GM12873 (cell line): ENCODE measurements around the gene FGF22.

Experiments
- CTCF ChIP-seq: IDR thresholded peaks from 2 replicates; pipeline ENCODE4 v1.5.1; 2012; ENCODE audit warnings: low read depth, mild to moderate bottlenecking, moderate library complexity, low read length, control low read depth; ENCODE audit not compliant: insufficient read depth; ENCODE audit errors: missing control alignments

Gene FGF22

GRCh38 chr19:640161-640558 lies 481 bp downstream of the FGF22 start:
- TF ChIP-seq CTCF: no peak

- TF ChIP-seq CTCF: no peak
Observed at GRCh38 chr19:640606-641189, 1.0 kb downstream of the FGF22 start.

- TF ChIP-seq CTCF: no peak
Observed at GRCh38 chr19:641702-642101, 2.0 kb downstream of the FGF22 start.

GRCh38 chr19:642767-643727 lies 3.4 kb downstream of the FGF22 start:
- no peak for TF ChIP-seq CTCF

- no peak for TF ChIP-seq CTCF
Observed at GRCh38 chr19:643736-644135, 4.1 kb downstream of the FGF22 start.

GRCh38 chr19:644363-644762 lies 4.7 kb downstream of the FGF22 start:
- no peak for TF ChIP-seq CTCF

GRCh38 chr19:644789-645188 lies 5.1 kb downstream of the FGF22 start:
- no peak for TF ChIP-seq CTCF
